Kidney (tissue), 22 donors: ENCODE results near the gene ASB9. TPM values are rescaled to one million over a fixed set of nuclear protein-coding genes. Genes with fewer than 3 reads are reported as not detected.

Experiments used
- DNase-seq, 5 donors: peaks; one replicate each; pipeline ENCODE4 v3.0.0-alpha.2; 2013 to 2020
- FAIRE-seq: peaks from 2 replicates; lab custom pipeline; 2012; peaks lifted over from hg19 to GRCh38; lab: Jason Lieb, UNC
- H3K27ac ChIP-seq, 2 donors: one replicate each; pipeline ENCODE4 v1.7.0; 2013; ENCODE audit warnings: low read depth in 2 of 2, low read length in 2 of 2, inconsistent platforms in 1 of 2
- H3K27me3 ChIP-seq: one replicate; pipeline ENCODE4 v1.7.1; 2013; ENCODE audit warnings: low read length, inconsistent platforms; ENCODE audit not compliant: control insufficient read depth, insufficient read depth
- H3K36me3 ChIP-seq, 3 donors: one replicate each; pipeline versions ENCODE4 v1.7.0 to v1.7.1; 2013; ENCODE audit warnings: low read length in 3 of 3, control low read depth in 1 of 3, inconsistent platforms in 1 of 3; ENCODE audit not compliant: insufficient read depth in 3 of 3, control insufficient read depth in 2 of 3
- H3K4me1 ChIP-seq, 3 donors: one replicate each; pipeline versions ENCODE4 v1.7.0 to v1.7.1; 2013; ENCODE audit warnings: low read length in 3 of 3, inconsistent platforms in 1 of 3, low read depth in 1 of 3; ENCODE audit not compliant: control insufficient read depth in 2 of 3, insufficient read depth in 2 of 3
- H3K4me3 ChIP-seq, 3 donors: one replicate each; pipeline versions ENCODE4 v1.7.0 to v1.8.1; 2013; ENCODE audit warnings: low read length in 3 of 3, control low read depth in 1 of 3, inconsistent platforms in 1 of 3
- H3K9ac ChIP-seq, 3 donors: one replicate each; pipeline versions ENCODE4 v1.7.0 to v1.7.1; 2013; ENCODE audit warnings: low read length in 3 of 3, control low read depth in 1 of 3, inconsistent platforms in 1 of 3
- H3K9me3 ChIP-seq, 3 donors: one replicate each; pipeline versions ENCODE4 v1.7.0 to v1.7.1; 2013; ENCODE audit warnings: low read length in 3 of 3, control low read depth in 1 of 3, inconsistent platforms in 1 of 3; ENCODE audit not compliant: control insufficient read depth in 2 of 3, insufficient read depth in 1 of 3
- intact Hi-C: fragments of 100-400 bp; cut with DNase I; formaldehyde crosslinking; loops from one replicate; pipeline ENCODE4 v1.11.1; 2022
- long read RNA-seq, 10 donors: library from polyadenylated mRNA in 1 of 10; unstranded in 1 of 10; transcript quantifications; one replicate each; pipeline ENCODE4 v2.0.0 and lab custom pipeline, GENCODE V29; 2021 to 2026
- polyA plus RNA-seq: library from polyadenylated mRNA; stranded (reverse); fragments of 350-450 nt; fragmentation: Illumina TruSeq; extraction: RNeasy Lipid Tissue Mini Kit (QIAGEN cat#74804); gene quantifications from one replicate; pipeline ENCODE4 v1.2.3, GENCODE V29; 2014; ENCODE audit warnings: low read depth, low replicate concordance; ENCODE audit not compliant: insufficient read depth
- total RNA-seq: library from RNA; stranded (reverse); fragmentation: NEBNext Ultra II Directional; extraction: Animal tissue kit (Norgen Biotek cat#: 25700); gene quantifications from one replicate; pipeline ENCODE4 v1.2.1, GENCODE V29; 2021
- TF ChIP-seq, protein P1 (sequence below): IDR thresholded peaks from 3 replicates; pipeline ENCODE4 v1.5.1; 2012; ENCODE audit warnings: mild to moderate bottlenecking, moderate library complexity, borderline replicate concordance; ENCODE audit not compliant: insufficient read depth; ENCODE audit errors: extremely low read depth
- donor health status: control.
- donor health status: control.
- donor health status: control.
- donor health status: control.
- donor health status: control.
- donor health status: DM: yes; HTN: yes; CAD: no.
- donor health status: Normal renal cell carcinoma (clear cell type).

Gene ASB9, protein sequence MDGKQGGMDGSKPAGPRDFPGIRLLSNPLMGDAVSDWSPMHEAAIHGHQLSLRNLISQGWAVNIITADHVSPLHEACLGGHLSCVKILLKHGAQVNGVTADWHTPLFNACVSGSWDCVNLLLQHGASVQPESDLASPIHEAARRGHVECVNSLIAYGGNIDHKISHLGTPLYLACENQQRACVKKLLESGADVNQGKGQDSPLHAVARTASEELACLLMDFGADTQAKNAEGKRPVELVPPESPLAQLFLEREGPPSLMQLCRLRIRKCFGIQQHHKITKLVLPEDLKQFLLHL
- 2.6 TPM for total RNA-seq
- 15.7 TPM for polyA plus RNA-seq
- long read RNA-seq, donor 1, partial matches to known transcripts: 0 of 2 reads
- long read RNA-seq, donor 1, other reads (novel, unspliced or antisense): 0 of 2 reads
- long read RNA-seq, donor 2, partial matches to known transcripts: 0 of 6 reads
- long read RNA-seq, donor 2, other reads (novel, unspliced or antisense): 0 of 6 reads
- long read RNA-seq, donor 3, partial matches to known transcripts: 0 of 3 reads
- long read RNA-seq, donor 3, other reads (novel, unspliced or antisense): 0 of 3 reads
- long read RNA-seq, donor 4: 0 reads
- long read RNA-seq, donor 5: 0 reads
- long read RNA-seq, donor 6, transcript ASB9-202 (7 exons, 1,652 nt): major isoform, 5 of 7 reads
- long read RNA-seq, donor 6, partial matches to known transcripts: 0 of 7 reads
- long read RNA-seq, donor 6, other reads (novel, unspliced or antisense): 0 of 7 reads
- long read RNA-seq, donor 7, partial matches to known transcripts: 0 of 10 reads
- long read RNA-seq, donor 7, other reads (novel, unspliced or antisense): 4 of 10 reads
- long read RNA-seq, donor 8, partial matches to known transcripts: 0 of 2 reads
- long read RNA-seq, donor 8, other reads (novel, unspliced or antisense): 0 of 2 reads
- long read RNA-seq, donor 9, partial matches to known transcripts: 0 of 3 reads
- long read RNA-seq, donor 9, other reads (novel, unspliced or antisense): 0 of 3 reads
- long read RNA-seq, donor 10: 0 reads

GRCh38 chrX:15269618-15270521 is at the start of gene ASB9:
Gene ASB9 (minus strand): TSS chrX:15270083. CDS start chrX:15269874, 209 bp downstream.
- H3K9ac ChIP-seq: peak within 1 kb of the TSS in 1 of 3 donors; percentile 48
- FAIRE-seq: peak; percentile 55

GRCh38 chrX:15319075-15319474 is 49.2 kb upstream of the ASB9 start:
- no peak for DNase-seq
- peak; percentile 3 for FAIRE-seq

More at GRCh38 chrX:15269618-15270521, at the start of gene ASB9:
- Histone ChIP-seq H3K4me1 (no peaks in the 10 kb centered on the region), H3K9me3 (no peaks in the 10 kb centered on the region), H3K36me3 (no peaks in the 10 kb centered on the region), H3K27ac (peak within 1 kb of the TSS; percentile 47 to 54), H3K27me3 (peaks cover 4% of the 10 kb centered on the region), H3K4me3 (peak within 1 kb of the TSS; percentile 16 to 54 (median 48))
- intact Hi-C loops: no loop called here
- peak; percentile 65 to 84 (median 77) for DNase-seq
- TF ChIP-seq, protein P1, sequence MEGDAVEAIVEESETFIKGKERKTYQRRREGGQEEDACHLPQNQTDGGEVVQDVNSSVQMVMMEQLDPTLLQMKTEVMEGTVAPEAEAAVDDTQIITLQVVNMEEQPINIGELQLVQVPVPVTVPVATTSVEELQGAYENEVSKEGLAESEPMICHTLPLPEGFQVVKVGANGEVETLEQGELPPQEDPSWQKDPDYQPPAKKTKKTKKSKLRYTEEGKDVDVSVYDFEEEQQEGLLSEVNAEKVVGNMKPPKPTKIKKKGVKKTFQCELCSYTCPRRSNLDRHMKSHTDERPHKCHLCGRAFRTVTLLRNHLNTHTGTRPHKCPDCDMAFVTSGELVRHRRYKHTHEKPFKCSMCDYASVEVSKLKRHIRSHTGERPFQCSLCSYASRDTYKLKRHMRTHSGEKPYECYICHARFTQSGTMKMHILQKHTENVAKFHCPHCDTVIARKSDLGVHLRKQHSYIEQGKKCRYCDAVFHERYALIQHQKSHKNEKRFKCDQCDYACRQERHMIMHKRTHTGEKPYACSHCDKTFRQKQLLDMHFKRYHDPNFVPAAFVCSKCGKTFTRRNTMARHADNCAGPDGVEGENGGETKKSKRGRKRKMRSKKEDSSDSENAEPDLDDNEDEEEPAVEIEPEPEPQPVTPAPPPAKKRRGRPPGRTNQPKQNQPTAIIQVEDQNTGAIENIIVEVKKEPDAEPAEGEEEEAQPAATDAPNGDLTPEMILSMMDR: no peak

DNA sequence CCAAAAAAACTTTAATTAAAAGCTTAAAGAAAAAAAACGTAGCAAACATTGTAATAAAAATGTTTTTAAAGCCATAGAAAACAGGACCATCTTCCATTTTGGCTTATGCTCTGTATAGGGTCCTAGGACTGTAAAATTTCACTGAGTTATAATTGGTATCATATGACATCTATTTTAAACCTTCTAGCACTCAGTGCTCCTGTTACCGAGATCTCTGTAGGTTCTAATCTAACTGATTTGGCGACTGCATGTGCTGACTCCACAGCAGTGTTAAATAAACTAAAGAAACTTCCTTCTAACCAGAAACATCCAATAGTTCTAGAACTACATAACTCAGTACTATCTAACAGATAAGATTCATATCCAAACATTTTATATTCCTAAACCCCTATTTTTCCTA is 45.6 kb upstream of the ASB9 start, which contains the start of gene ASB11:
TSS of gene ASB11 (minus strand) at position 132 of the 400 bp plus-strand sequence. CDS start at position 97, 35 bp downstream.
- H3K27ac ChIP-seq: no peak within 1 kb of the TSS
- FAIRE-seq (no peak), DNase-seq (no peak)
- TF ChIP-seq, protein P1: no peak
- no peaks in the 10 kb centered on the region for H3K27me3 ChIP-seq
- no peak within 1 kb of the TSS for H3K9ac ChIP-seq
- intact Hi-C loops: no loop called here
- H3K4me3 ChIP-seq: no peak within 1 kb of the TSS
- H3K9me3 ChIP-seq: no peaks in the 10 kb centered on the region
- no peaks in the 10 kb centered on the region for H3K36me3 ChIP-seq
- no peaks in the 10 kb centered on the region for H3K4me1 ChIP-seq

More at GRCh38 chrX:15319075-15319474, 49.2 kb upstream of the ASB9 start:
- H3K4me1 ChIP-seq: no peaks in the 10 kb centered on the region
- no peaks in the 10 kb centered on the region for H3K36me3 ChIP-seq
- peaks cover 4% of the 10 kb centered on the region for H3K27me3 ChIP-seq
- H3K9ac ChIP-seq: no peak overlapping the region
- H3K4me3 ChIP-seq: no peak overlapping the region
- intact Hi-C loops: no loop called here
- H3K27ac ChIP-seq: no peak overlapping the region
- no peaks in the 10 kb centered on the region for H3K9me3 ChIP-seq
- TF ChIP-seq, protein P1: no peak
